ENCODE measurements around the gene MAP2K6. TPM values are rescaled to one million over a fixed set of nuclear protein-coding genes. Genes with fewer than 3 reads are reported as not detected.

MAP2K6 gene
- total RNA-seq, 1 experiment from 2014 or later = 9.6 TPM

DNA sequence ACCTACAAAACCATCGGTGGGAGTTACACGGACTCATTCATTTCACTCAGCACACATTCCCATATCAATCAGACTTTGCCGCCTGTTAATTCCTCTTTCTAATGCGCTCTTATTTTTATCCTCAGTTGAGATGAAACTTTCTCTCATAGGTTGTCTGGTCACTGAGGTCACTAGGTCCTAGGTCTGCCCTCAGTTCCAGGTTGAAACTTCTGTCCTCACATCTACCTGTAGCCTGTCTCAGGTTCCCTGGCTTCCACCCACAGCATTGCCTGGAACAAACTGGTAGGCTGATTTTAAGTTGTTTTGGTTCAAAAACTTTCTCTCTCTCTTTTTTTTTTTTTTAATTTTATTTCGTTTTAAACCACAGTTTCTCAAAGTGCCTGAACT, 119.7 kb downstream of the MAP2K6 start:
- DNase-seq = no peak
- no peaks in the 10 kb centered on the region for H3K9me3 ChIP-seq
- H3K4me1 ChIP-seq = no peaks in the 10 kb centered on the region
- H3K27me3 ChIP-seq (replicated peaks; ENCODE audit: control insufficient read depth, insufficient read depth, low read length) = no peaks in the 10 kb centered on the region
- no peak overlapping the region for H3K4me3 ChIP-seq (ENCODE audit: low read depth, low read length)
- Mint-ChIP-seq H3K9me3 (ENCODE audit: unreplicated experiment) (no peaks in the 10 kb centered on the region), H3K27ac (ENCODE audit: unreplicated experiment) (peak overlapping the region; percentile 12), H3K27me3 (ENCODE audit: insufficient read depth, unreplicated experiment) (no peaks in the 10 kb centered on the region), H3K4me3 (ENCODE audit: unreplicated experiment) (no peak overlapping the region), H3K4me1 (ENCODE audit: low read depth, unreplicated experiment) (peaks cover 7% of the 10 kb centered on the region), H3K36me3 (ENCODE audit: insufficient read depth, unreplicated experiment) (no peaks in the 10 kb centered on the region)
- BruUV-seq (replicated peaks) = no TSS peak
- CTCF ChIA-PET = interaction anchor here (0.7 kb wide), 1 partner anchor 1152 kb away, joined by 3 read pairs; no protein-coding TSS in a partner anchor
- intact Hi-C loops (cut with micrococcal nuclease; ENCODE audit: unreplicated experiment) = no loop called here
- TF ChIP-seq, protein P1, sequence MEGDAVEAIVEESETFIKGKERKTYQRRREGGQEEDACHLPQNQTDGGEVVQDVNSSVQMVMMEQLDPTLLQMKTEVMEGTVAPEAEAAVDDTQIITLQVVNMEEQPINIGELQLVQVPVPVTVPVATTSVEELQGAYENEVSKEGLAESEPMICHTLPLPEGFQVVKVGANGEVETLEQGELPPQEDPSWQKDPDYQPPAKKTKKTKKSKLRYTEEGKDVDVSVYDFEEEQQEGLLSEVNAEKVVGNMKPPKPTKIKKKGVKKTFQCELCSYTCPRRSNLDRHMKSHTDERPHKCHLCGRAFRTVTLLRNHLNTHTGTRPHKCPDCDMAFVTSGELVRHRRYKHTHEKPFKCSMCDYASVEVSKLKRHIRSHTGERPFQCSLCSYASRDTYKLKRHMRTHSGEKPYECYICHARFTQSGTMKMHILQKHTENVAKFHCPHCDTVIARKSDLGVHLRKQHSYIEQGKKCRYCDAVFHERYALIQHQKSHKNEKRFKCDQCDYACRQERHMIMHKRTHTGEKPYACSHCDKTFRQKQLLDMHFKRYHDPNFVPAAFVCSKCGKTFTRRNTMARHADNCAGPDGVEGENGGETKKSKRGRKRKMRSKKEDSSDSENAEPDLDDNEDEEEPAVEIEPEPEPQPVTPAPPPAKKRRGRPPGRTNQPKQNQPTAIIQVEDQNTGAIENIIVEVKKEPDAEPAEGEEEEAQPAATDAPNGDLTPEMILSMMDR (IDR thresholded peaks at IDR 0.05; ENCODE audit: insufficient read depth in 1 of 2, low read depth in 1 of 2, low read length in 1 of 2, severe bottlenecking in 1 of 2, unreplicated experiment in 1 of 2) = no peak
- POLR2A ChIA-PET = no interaction called here
- no peaks in the 10 kb centered on the region for H3K36me3 ChIP-seq (ENCODE audit: control insufficient read depth, insufficient read depth, low read length)

GRCh38 chr17:69535016-69535570, 120.6 kb downstream of the MAP2K6 start:
- ChIA-PET CTCF (interaction anchor here (0.7 kb wide), 1 partner anchor 1153 kb away, joined by 3 read pairs; no protein-coding TSS in a partner anchor), POLR2A (no interaction called here)
- Mint-ChIP-seq H3K36me3 (ENCODE audit: insufficient read depth, unreplicated experiment) (no peaks in the 10 kb centered on the region), H3K27me3 (ENCODE audit: insufficient read depth, unreplicated experiment) (no peaks in the 10 kb centered on the region), H3K27ac (ENCODE audit: unreplicated experiment) (peak overlapping the region; percentile 12), H3K4me3 (ENCODE audit: unreplicated experiment) (no peak overlapping the region), H3K9me3 (ENCODE audit: unreplicated experiment) (no peaks in the 10 kb centered on the region), H3K4me1 (ENCODE audit: low read depth, unreplicated experiment) (peaks cover 7% of the 10 kb centered on the region)
- Histone ChIP-seq H3K9me3 (no peaks in the 10 kb centered on the region), H3K36me3 (ENCODE audit: control insufficient read depth, insufficient read depth, low read length) (no peaks in the 10 kb centered on the region), H3K4me1 (no peaks in the 10 kb centered on the region; the same call in 1 of the 2 replicates), H3K4me3 (ENCODE audit: low read depth, low read length) (no peak overlapping the region), H3K27me3 (replicated peaks; ENCODE audit: control insufficient read depth, insufficient read depth, low read length) (no peaks in the 10 kb centered on the region)
- intact Hi-C loops (cut with micrococcal nuclease; ENCODE audit: unreplicated experiment) = no loop called here
- BruUV-seq (replicated peaks) = no TSS peak
- TF ChIP-seq, protein P1 (IDR thresholded peaks at IDR 0.05; ENCODE audit: insufficient read depth in 1 of 2, low read depth in 1 of 2, low read length in 1 of 2, severe bottlenecking in 1 of 2, unreplicated experiment in 1 of 2) = no peak
- DNase-seq = peak in 1 of 2 experiments; percentile 8

GRCh38 chr17:69538795-69539194, 124.3 kb downstream of the MAP2K6 start:
- Mint-ChIP-seq H3K4me3 (ENCODE audit: unreplicated experiment) (no peak overlapping the region), H3K36me3 (ENCODE audit: insufficient read depth, unreplicated experiment) (no peaks in the 10 kb centered on the region), H3K27me3 (ENCODE audit: insufficient read depth, unreplicated experiment) (no peaks in the 10 kb centered on the region), H3K4me1 (ENCODE audit: low read depth, unreplicated experiment) (peaks cover 7% of the 10 kb centered on the region), H3K27ac (ENCODE audit: unreplicated experiment) (no peak overlapping the region), H3K9me3 (ENCODE audit: unreplicated experiment) (no peaks in the 10 kb centered on the region)
- POLR2A ChIA-PET = no interaction called here
- CTCF ChIA-PET = no interaction called here
- TF ChIP-seq, protein P1 (IDR thresholded peaks at IDR 0.05; ENCODE audit: insufficient read depth in 1 of 2, low read depth in 1 of 2, low read length in 1 of 2, severe bottlenecking in 1 of 2, unreplicated experiment in 1 of 2) = no peak
- H3K27me3 ChIP-seq (replicated peaks; ENCODE audit: control insufficient read depth, insufficient read depth, low read length) = no peaks in the 10 kb centered on the region
- H3K4me3 ChIP-seq (ENCODE audit: low read depth, low read length) = no peak overlapping the region
- intact Hi-C loops (cut with micrococcal nuclease; ENCODE audit: unreplicated experiment) = no loop called here
- H3K4me1 ChIP-seq = no peaks in the 10 kb centered on the region; the same call in 1 of the 2 replicates
- H3K36me3 ChIP-seq (ENCODE audit: control insufficient read depth, insufficient read depth, low read length) = no peaks in the 10 kb centered on the region
- no TSS peak for BruUV-seq (replicated peaks)
- DNase-seq = no peak
- no peaks in the 10 kb centered on the region for H3K9me3 ChIP-seq
